Hepatic stellate cell (primary cell): ENCODE data around the gene BPIFB6.

Source experiments
- DNase-seq: peaks from one replicate; pipeline ENCODE4 v3.0.0; 2011; ENCODE audit warnings: low spot score

Gene BPIFB6

GRCh38 chr20:33031531-33031930 is at the start of gene BPIFB6:
TSS of gene BPIFB6 (plus strand) at chr20:33031648. CDS start at chr20:33031648, 0 bp downstream.
- no peak for DNase-seq

- no peak for DNase-seq
Measured at GRCh38 chr20:32982617-32983458, 48.6 kb upstream of the BPIFB6 start.

- DNase-seq: no peak
Measured at GRCh38 chr20:32983459-32984112, 47.9 kb upstream of the BPIFB6 start.

- DNase-seq: no peak
Measured at GRCh38 chr20:32984196-32984595, 47.3 kb upstream of the BPIFB6 start.

GRCh38 chr20:32984631-32985354 is 46.7 kb upstream of the BPIFB6 start:
- DNase-seq: no peak

GRCh38 chr20:32985596-32985995 is 45.9 kb upstream of the BPIFB6 start:
- no peak for DNase-seq

GRCh38 chr20:32986331-32986966 is 45.0 kb upstream of the BPIFB6 start:
- DNase-seq: no peak

GRCh38 chr20:32987044-32987825 is 44.2 kb upstream of the BPIFB6 start:
- DNase-seq: no peak

- no peak for DNase-seq
Measured at GRCh38 chr20:32988008-32988407, 43.4 kb upstream of the BPIFB6 start.

GRCh38 chr20:32989507-32990283 is 41.8 kb upstream of the BPIFB6 start:
- DNase-seq: no peak

- no peak for DNase-seq
Measured at GRCh38 chr20:32990426-32990825, 41.0 kb upstream of the BPIFB6 start.

GRCh38 chr20:32991383-32991782 is 40.1 kb upstream of the BPIFB6 start:
- DNase-seq: no peak

GRCh38 chr20:32991792-32992641 is 39.4 kb upstream of the BPIFB6 start:
- DNase-seq: no peak

- DNase-seq: no peak
Measured at GRCh38 chr20:32993496-32994050, 37.9 kb upstream of the BPIFB6 start.

GRCh38 chr20:32995802-32996201 is 35.6 kb upstream of the BPIFB6 start:
- no peak for DNase-seq

- no peak for DNase-seq
Measured at GRCh38 chr20:32997431-32997830, 34.0 kb upstream of the BPIFB6 start.

GRCh38 chr20:32999603-33000250 is 31.7 kb upstream of the BPIFB6 start:
- DNase-seq: no peak

GRCh38 chr20:33000802-33001466 is 30.5 kb upstream of the BPIFB6 start:
- DNase-seq: no peak
